Right cardiac atrium (tissue), 5 donors: Measurements from ENCODE around the gene GPR27. TPM values are rescaled to one million over a fixed set of nuclear protein-coding genes. Genes with fewer than 3 reads are reported as not detected.

ENCODE experiments used
- ATAC-seq, 2 donors: fragments of 200-7000 bp; cut with Tn5 transposase; one replicate each; pipeline versions ENCODE4 v1.8.0 to v1.9.1; 2020; ENCODE audit warnings: moderate library complexity in 2 of 2, mild to moderate bottlenecking in 1 of 2
- DNase-seq, 3 donors: peaks; one replicate each; pipeline ENCODE4 v3.0.0-alpha.2; 2020
- H3K27ac ChIP-seq: one replicate; pipeline ENCODE4 v1.5.1; 2013; ENCODE audit warnings: mild to moderate bottlenecking, low read length, control low read depth, moderate library complexity
- H3K27me3 ChIP-seq: one replicate; pipeline ENCODE4 v1.6.1; 2013; ENCODE audit not compliant: control insufficient read depth, insufficient read depth
- H3K4me1 ChIP-seq: one replicate; pipeline ENCODE4 v1.6.1; 2013; ENCODE audit warnings: low read length; ENCODE audit not compliant: control insufficient read depth, insufficient read depth
- H3K4me3 ChIP-seq: one replicate; pipeline ENCODE4 v1.5.1; 2013; ENCODE audit warnings: low read length, control low read depth
- H3K9me3 ChIP-seq: one replicate; pipeline ENCODE4 v1.6.1; 2013; ENCODE audit warnings: low read length; ENCODE audit not compliant: control insufficient read depth
- WGBS: extraction: QIAGEN DNeasy Blood & Tissue Kit; methylation state at CpG from one replicate; pipeline ENCODE4 v1.1.7; 2013; 5-methylcytosine and 5-hydroxymethylcytosine counted together
- intact Hi-C, 4 donors: fragments of 100-400 bp; cut with DNase I; formaldehyde crosslinking; loops; one replicate each; pipeline versions ENCODE4 v1.11.0 to v1.14.0; 2022 to 2023
- polyA plus RNA-seq: library from polyadenylated mRNA; stranded (reverse); fragments of 200-250 nt; gene quantifications from one replicate; pipeline ENCODE4 v1.2.3, GENCODE V29; 2013
- total RNA-seq, 4 donors: library from RNA; stranded (reverse); fragmentation: NEBNext Ultra II Directional; extraction: Animal tissue kit (Norgen Biotek cat#: 25700); gene quantifications; one replicate each; pipeline ENCODE4 v1.2.1, GENCODE V29; 2021
- donor health status: healthy with polysubstance abuse.
- donor health status: DM: no; HTN: yes; CAD: no.
- donor health status: DM: no; HTN: no; CAD: no.
- donor health status: DM: no; HTN: yes; CAD: no; lungs with severe emphysema.
- donor health status: DM: yes; HTN: yes; CAD: no.

Gene GPR27
- total and polyA plus RNA-seq, 5 donors: 0.97 to 5.4 (median 2.1) TPM

DNA sequence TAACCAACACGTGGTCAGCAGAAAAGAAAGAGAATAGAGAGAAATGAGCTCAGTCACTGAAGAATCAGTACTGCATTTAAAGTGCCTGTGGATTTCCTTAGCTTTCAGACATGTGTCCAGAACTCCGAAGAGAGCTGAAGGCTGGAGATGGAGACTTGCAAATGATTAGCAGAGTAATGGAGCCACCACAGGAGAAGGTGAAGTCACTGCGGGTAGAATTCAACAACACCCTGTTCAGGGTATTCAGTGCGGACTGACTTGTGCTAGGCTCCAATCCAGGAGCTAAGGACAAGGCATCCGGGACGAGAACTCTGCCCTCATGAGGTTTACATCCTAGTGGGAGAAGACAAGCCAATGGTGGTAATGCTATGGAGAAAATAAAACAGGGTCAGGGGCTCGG lies 32.7 kb upstream of the GPR27 start:
- WGBS: 96% methylated on average over 7 of the region's 7 CpGs
- Histone ChIP-seq H3K4me3 (no peak overlapping the region), H3K9me3 (no peaks in the 10 kb centered on the region), H3K27ac (no peak overlapping the region), H3K27me3 (no peaks in the 10 kb centered on the region), H3K4me1 (peaks cover 5% of the 10 kb centered on the region)
- no peak for ATAC-seq
- intact Hi-C loops: loop anchor here in 3 of 4 donors (10.0 kb wide), 1 partner anchor 1104 kb away; no protein-coding TSS in a partner anchor
- DNase-seq: no peak

DNA sequence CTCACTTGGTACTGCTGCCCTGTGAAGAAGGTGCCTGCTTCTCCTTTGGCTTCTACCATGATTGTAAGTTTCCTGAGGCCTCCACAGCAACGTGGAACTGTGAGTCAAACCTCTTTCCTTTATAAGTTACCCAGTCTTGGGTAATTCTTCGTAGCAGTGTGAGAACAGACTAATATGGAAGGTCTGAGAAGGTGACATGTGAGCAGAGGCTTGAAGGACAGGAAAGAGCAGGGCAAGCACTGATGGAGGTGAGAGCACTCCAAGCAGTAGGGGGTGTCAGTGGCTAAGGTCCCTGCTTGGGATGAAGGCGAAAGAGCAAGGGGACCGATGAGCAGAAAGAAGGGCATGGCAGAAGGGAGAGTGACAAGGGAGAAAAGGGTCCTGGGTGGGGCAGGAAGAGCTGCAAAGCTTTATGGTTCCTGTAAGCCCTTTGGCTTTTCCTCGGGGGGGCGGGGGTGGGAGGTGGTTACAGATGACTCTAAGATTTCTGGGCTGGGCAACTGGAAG lies 32.0 kb upstream of the GPR27 start:
- WGBS: 78% methylated on average over 6 of the region's 6 CpGs
- Histone ChIP-seq H3K4me1 (peaks cover 5% of the 10 kb centered on the region), H3K27me3 (no peaks in the 10 kb centered on the region), H3K27ac (no peak overlapping the region), H3K4me3 (no peak overlapping the region), H3K9me3 (no peaks in the 10 kb centered on the region)
- DNase-seq: no peak
- ATAC-seq: no peak
- intact Hi-C loops: loop anchor here in 3 of 4 donors (10.0 kb wide), 1 partner anchor 1103 kb away; no protein-coding TSS in a partner anchor

DNA sequence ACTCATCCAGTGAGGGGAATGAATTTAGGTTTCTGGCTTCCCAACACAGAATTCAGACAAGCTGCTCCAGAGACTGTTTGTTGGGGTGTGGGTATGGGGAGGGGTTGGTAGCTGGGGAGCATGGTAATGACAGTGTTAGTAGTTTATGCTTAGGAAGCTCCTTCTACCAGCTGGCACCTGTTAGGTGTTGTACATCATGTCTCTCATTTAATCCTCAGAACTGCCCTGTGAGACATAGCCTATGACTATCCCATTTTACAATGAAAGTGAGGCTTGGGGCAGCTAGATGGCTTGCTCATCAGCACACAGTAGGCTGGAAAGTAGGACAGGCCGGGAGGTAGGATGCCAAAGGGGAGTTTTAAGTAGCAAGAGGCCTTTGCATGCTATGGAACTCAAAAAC lies 31.0 kb upstream of the GPR27 start:
- Histone ChIP-seq H3K4me1 (peaks cover 5% of the 10 kb centered on the region), H3K4me3 (no peak overlapping the region)

DNA sequence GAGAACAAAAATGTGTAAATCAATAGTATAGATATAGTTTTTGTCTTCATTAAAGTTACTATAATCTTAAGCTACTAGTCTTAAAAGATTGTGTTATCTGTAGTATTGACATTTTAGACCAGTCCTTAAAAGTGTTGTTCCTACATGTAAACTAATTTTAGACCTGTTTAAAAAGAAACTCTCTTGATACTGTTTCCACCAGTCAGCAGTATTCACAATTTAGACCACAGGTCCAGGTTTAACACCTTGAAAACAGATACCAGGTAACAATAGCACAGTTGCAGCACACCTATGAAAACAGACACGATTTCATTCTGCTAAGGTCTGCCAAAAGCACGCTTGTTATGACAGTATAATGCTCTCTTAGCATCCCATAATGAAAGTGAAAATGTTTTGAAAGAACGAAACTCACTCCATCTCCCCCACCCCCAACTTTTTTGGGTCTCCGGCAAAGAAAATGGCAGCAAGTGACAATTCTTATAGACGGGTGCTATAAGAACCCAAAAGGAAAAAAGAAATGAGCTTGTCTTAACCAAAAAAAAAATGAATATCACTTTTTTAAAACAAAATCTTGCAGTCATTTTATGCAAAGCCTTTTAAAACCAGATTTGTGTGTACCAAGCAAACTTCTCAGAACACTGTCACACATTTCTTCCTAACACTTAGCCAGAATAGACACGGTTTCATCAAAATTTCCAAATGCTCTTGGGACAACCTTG lies 30.0 kb upstream of the GPR27 start:
- DNase-seq: no peak
- H3K27me3 ChIP-seq: no peaks in the 10 kb centered on the region
- H3K27ac ChIP-seq: no peak overlapping the region
- no peaks in the 10 kb centered on the region for H3K9me3 ChIP-seq
- H3K4me1 ChIP-seq: peaks cover 5% of the 10 kb centered on the region
- no peak for ATAC-seq
- H3K4me3 ChIP-seq: peak overlapping the region; percentile 85
- 52% methylated on average over 6 of the region's 6 CpGs for WGBS
- intact Hi-C loops: loop anchor here in 3 of 4 donors (10.0 kb wide), 1 partner anchor 1101 kb away; no protein-coding TSS in a partner anchor

More for the DNA sequence above, 31.0 kb upstream of the GPR27 start:
- H3K27ac ChIP-seq: no peak overlapping the region
- 98% methylated on average over 1 of the region's 1 CpG for WGBS
- ATAC-seq: no peak
- intact Hi-C loops: loop anchor here in 3 of 4 donors (10.0 kb wide), 1 partner anchor 1102 kb away; no protein-coding TSS in a partner anchor
- no peak for DNase-seq
- no peaks in the 10 kb centered on the region for H3K27me3 ChIP-seq
- H3K9me3 ChIP-seq: no peaks in the 10 kb centered on the region

DNA sequence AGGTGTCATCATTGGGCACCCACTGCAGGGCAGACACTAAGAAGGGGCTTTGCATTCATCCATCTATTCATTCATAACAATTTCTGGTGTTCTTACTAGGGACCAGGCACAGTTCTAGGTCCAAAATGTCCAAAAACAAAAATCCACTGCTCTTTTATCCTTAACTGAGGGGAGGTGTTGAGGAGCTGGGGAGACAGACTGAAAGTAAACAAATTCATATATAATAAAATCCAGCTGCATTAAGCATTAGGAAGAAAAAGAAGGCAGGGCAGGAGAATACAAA lies 29.5 kb upstream of the GPR27 start:
- Histone ChIP-seq H3K4me1 (peaks cover 5% of the 10 kb centered on the region), H3K27me3 (no peaks in the 10 kb centered on the region), H3K4me3 (peak overlapping the region; percentile 85), H3K9me3 (no peaks in the 10 kb centered on the region), H3K27ac (no peak overlapping the region)
- intact Hi-C loops: loop anchor here in 3 of 4 donors (10.0 kb wide), 1 partner anchor 1101 kb away; no protein-coding TSS in a partner anchor
- ATAC-seq (no peak), DNase-seq (no peak)

DNA sequence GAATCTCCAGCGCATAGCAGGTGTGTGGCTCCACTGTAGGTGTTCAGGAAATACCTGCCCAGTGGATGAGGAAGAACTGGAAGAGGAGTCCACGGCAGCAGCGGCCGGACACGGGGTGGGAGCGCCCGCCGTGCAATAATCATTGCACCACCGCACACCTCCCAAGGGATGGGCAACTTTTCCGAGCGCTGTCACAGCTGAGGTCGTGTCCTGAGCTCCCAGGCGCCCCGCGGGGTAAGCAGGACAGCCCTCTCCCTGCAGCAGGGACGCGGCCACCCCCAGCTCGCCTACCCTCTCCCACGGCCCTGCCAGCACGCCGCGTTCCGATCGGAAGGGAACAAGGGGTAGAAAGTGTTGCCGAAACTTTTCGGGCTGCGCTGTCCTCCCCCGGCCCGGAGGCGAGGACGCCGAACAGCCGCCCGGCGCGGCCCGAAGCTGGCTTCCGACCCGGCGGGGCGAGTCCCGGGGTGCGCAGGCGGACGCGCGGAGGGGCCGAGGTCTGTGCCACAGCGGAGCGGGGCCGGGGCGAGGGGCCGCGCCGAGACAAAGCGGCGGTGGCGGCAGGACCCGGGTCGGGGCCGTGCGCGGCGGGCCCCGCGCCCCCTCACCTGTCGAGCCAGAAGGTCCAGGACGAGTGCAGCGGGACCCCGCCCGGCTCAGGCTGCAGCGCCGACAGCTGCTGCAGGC lies 28.9 kb upstream of the GPR27 start:
- ATAC-seq (peak; percentile 72 to 76), DNase-seq (peak; percentile 63 to 80 (median 73))
- Histone ChIP-seq H3K9me3 (no peaks in the 10 kb centered on the region), H3K27ac (peak overlapping the region; percentile 1), H3K4me1 (peaks cover 5% of the 10 kb centered on the region), H3K27me3 (no peaks in the 10 kb centered on the region), H3K4me3 (peak overlapping the region; percentile 85)
- intact Hi-C loops: loop anchor here in 3 of 4 donors (10.0 kb wide), 1 partner anchor 1100 kb away; no protein-coding TSS in a partner anchor
- under 1% methylated on average over 73 of the region's 73 CpGs for WGBS

DNA sequence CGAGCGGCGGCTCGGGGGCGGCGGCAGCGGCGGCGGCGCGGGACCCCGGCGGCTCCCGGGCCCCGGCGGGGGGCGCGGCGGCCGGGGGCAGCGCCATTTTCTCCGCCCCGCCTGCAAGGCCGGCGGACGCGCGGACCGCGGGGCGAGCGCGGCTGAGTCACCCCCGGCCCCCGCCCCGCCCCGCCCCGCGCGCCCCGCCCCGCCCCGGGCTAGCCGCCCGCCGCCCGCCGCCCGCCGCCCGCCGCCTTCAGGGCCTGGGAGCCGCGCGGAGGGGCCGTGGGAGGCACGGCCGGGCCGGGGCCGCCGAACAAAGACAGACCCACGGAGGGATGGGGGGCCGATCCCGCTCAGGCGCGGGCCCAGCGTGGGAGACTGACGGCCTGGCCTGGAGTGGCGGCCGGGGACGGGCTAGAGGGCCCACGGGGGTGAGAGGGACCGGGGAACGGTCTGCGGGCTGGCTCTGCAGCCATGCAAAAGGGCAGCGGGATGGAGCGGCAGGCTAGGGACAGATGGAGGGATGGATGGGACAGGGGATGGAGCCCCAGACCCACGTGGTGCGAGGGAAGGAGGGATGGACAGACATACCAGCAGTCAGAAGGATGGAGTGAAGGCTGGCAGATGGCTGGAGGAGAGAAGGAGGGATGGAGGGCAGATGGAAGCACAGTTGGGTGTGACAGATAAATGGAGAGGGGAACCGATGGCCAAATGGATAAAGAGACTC lies 28.2 kb upstream of the GPR27 start, which contains the start of gene EIF4E3:
TSS of gene EIF4E3 (minus strand) at position 132 of the 721 bp plus-strand sequence. CDS start at position 97, 35 bp downstream.
- intact Hi-C loops: loop anchor here in 3 of 4 donors (10.0 kb wide), 1 partner anchor 1099 kb away; no protein-coding TSS in a partner anchor
- H3K4me1 ChIP-seq: peaks cover 7% of the 10 kb centered on the region
- H3K27me3 ChIP-seq: no peaks in the 10 kb centered on the region
- DNase-seq (peak; percentile 45 to 79 (median 71)), ATAC-seq (peak; percentile 64 to 68)
- 2% methylated on average over 80 of the region's 80 CpGs for WGBS
- H3K4me3 ChIP-seq: peak within 1 kb of the TSS; percentile 85
- H3K27ac ChIP-seq: peak within 1 kb of the TSS; percentile 58
- H3K9me3 ChIP-seq: no peaks in the 10 kb centered on the region

DNA sequence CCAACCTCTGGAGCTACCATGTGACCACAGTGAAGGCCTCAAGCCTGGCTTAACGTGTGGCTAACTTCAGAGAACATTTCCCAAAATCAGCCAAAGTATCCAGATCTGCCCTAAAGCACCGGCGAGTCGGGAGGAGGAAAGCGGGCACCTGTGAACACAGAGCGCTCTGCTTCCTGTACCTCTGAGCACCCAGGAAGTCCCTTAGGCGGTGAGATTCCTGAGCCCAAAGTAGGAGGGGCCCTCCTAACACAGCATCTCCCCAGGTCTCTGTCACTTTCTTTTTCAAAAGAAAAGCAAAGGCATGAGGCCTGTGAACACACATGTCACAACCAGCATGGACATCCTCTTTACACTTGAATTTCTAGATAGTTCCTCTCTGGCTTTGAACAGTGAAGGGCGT lies 27.5 kb upstream of the GPR27 start:
- intact Hi-C loops: loop anchor here in 3 of 4 donors (10.0 kb wide), 1 partner anchor 1099 kb away; no protein-coding TSS in a partner anchor
- no peak for ATAC-seq
- H3K27ac ChIP-seq: no peak overlapping the region

DNA sequence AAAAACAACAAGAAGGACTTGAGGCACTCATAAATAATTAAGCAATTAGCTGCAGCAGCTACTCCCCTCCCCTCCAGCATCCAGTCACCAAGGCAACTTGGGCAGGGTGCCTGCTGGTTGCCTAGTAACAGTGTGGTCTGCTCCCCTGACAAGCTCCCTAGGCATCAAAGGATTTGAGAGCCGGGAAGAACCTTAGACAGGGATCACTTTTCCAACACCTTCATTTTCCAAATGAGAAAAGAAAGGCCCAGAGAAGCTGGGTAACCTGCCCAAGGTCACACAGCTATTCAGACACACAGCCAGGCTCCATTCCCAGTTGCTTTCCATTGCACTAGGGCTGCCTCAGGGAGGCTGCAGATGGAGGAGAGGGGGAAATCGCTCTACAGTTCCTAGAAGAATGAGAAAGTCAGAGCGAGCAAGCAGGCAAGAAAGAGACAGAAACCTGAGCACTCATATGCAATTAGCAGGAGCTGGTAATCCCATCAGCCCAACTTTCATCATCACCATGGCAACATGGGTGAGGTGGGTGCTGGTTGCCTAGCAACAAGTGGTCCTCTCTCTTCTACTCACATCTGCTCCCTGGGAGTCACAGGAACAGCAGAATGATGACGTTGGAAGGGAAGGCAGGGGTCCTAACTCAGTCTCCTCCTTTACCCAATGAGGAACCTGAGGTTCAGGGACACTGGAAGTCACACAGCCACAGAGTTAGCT lies 24.9 kb upstream of the GPR27 start:
- WGBS: 53% methylated on average over 4 of the region's 4 CpGs
- peaks cover 5% of the 10 kb centered on the region for H3K4me1 ChIP-seq
- no peak overlapping the region for H3K27ac ChIP-seq
- no peaks in the 10 kb centered on the region for H3K9me3 ChIP-seq
- intact Hi-C loops: loop anchor here in 3 of 4 donors (10.0 kb wide), 1 partner anchor 1096 kb away; no protein-coding TSS in a partner anchor
- DNase-seq: no peak
- no peak for ATAC-seq
- no peak overlapping the region for H3K4me3 ChIP-seq
- H3K27me3 ChIP-seq: no peaks in the 10 kb centered on the region

More for the DNA sequence above, 27.5 kb upstream of the GPR27 start:
- Histone ChIP-seq H3K4me1 (peaks cover 7% of the 10 kb centered on the region), H3K4me3 (no peak overlapping the region), H3K27me3 (no peaks in the 10 kb centered on the region), H3K9me3 (no peaks in the 10 kb centered on the region)
- 88% methylated on average over 8 of the region's 8 CpGs for WGBS
- no peak for DNase-seq

DNA sequence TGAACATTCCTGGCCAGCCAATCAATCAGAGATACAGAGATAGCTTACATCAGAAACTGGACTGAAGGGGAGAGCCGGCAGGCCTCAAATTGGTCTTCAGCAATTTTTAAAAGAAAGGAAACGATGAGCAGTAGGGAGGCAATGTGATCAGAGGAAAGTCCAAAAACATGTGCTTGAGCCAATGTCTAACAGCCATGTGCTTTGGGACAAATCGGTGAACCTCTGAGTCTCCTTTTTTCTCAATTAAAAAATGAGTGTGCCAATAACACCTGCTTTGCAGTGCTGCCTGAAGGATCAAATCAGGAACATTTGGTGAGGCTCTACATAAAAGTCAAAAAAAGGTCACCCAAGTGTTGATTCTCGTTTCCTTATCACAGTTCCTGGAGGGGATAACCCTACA lies 21.0 kb upstream of the GPR27 start:
- DNase-seq: no peak
- intact Hi-C loops: loop anchor here in 1 of 4 donors (10.0 kb wide), 1 partner anchor 122 kb away; no protein-coding TSS in a partner anchor
- ATAC-seq: no peak
- H3K27ac ChIP-seq: no peak overlapping the region
- H3K4me1 ChIP-seq: peaks cover 2% of the 10 kb centered on the region
- H3K27me3 ChIP-seq: no peaks in the 10 kb centered on the region
- H3K4me3 ChIP-seq: no peak overlapping the region
- H3K9me3 ChIP-seq: no peaks in the 10 kb centered on the region
- WGBS: 81% methylated on average over 4 of the region's 4 CpGs
